ENCODE measurements around the gene PEX5L.

GRCh38 chr3:179768080-179768479, 268.7 kb downstream of the PEX5L start:
- no peak for TF ChIP-seq EZH2 (IDR thresholded peaks at IDR 0.05; ENCODE audit: borderline replicate concordance, insufficient read depth, low read depth, low read length, poor library complexity, severe bottlenecking)
- no peak for TF ChIP-seq CTCF (IDR thresholded peaks at IDR 0.05)
